ENCODE measurements around the gene WWC2.

WWC2 gene

GRCh38 chr4:183342541-183343533 lies 243.8 kb downstream of the WWC2 start:
- Mint-ChIP-seq H3K4me3 (no peak overlapping the region), H3K4me1 (peaks cover 3% of the 10 kb centered on the region), H3K27ac (no peak overlapping the region), H3K36me3 (ENCODE audit: low read depth) (no peaks in the 10 kb centered on the region), H3K9me3 (no peaks in the 10 kb centered on the region), H3K27me3 (peaks cover 21% of the 10 kb centered on the region)
- peak; percentile 21 for ATAC-seq
- peak; percentile 5 for DNase-seq

- Mint-ChIP-seq H3K27ac (no peak overlapping the region), H3K36me3 (ENCODE audit: low read depth) (no peaks in the 10 kb centered on the region)
Observed at GRCh38 chr4:183343730-183344129, 244.7 kb downstream of the WWC2 start.

GRCh38 chr4:183344523-183345255 lies 245.6 kb downstream of the WWC2 start:
- no peak overlapping the region for H3K4me3 Mint-ChIP-seq
- H3K27ac Mint-ChIP-seq = no peak overlapping the region
- peaks cover 24% of the 10 kb centered on the region for H3K27me3 Mint-ChIP-seq
- no peak for DNase-seq
- ATAC-seq = no peak
- H3K4me1 Mint-ChIP-seq = peaks cover 18% of the 10 kb centered on the region
- H3K9me3 Mint-ChIP-seq = no peaks in the 10 kb centered on the region
- H3K36me3 Mint-ChIP-seq (ENCODE audit: low read depth) = no peaks in the 10 kb centered on the region

More at GRCh38 chr4:183343730-183344129, 244.7 kb downstream of the WWC2 start:
- DNase-seq (no peak), ATAC-seq (no peak)
- Mint-ChIP-seq H3K4me1 (peaks cover 8% of the 10 kb centered on the region), H3K27me3 (peaks cover 21% of the 10 kb centered on the region), H3K4me3 (no peak overlapping the region), H3K9me3 (no peaks in the 10 kb centered on the region)

- Mint-ChIP-seq H3K9me3 (no peaks in the 10 kb centered on the region), H3K36me3 (ENCODE audit: low read depth) (no peaks in the 10 kb centered on the region), H3K4me1 (peaks cover 19% of the 10 kb centered on the region), H3K27me3 (peaks cover 25% of the 10 kb centered on the region), H3K4me3 (no peak overlapping the region), H3K27ac (no peak overlapping the region)
- ATAC-seq = no peak
- DNase-seq = no peak
Observed at GRCh38 chr4:183345261-183345660, 246.2 kb downstream of the WWC2 start.

GRCh38 chr4:183347146-183347545 lies 248.1 kb downstream of the WWC2 start:
- no peaks in the 10 kb centered on the region for H3K9me3 Mint-ChIP-seq
- DNase-seq = no peak
- H3K27me3 Mint-ChIP-seq = peaks cover 34% of the 10 kb centered on the region
- no peaks in the 10 kb centered on the region for H3K36me3 Mint-ChIP-seq (ENCODE audit: low read depth)
- no peak for ATAC-seq
- no peak overlapping the region for H3K27ac Mint-ChIP-seq
- H3K4me3 Mint-ChIP-seq = no peak overlapping the region
- H3K4me1 Mint-ChIP-seq = peaks cover 22% of the 10 kb centered on the region

GRCh38 chr4:183347566-183347965 lies 248.5 kb downstream of the WWC2 start:
- peaks cover 22% of the 10 kb centered on the region for H3K4me1 Mint-ChIP-seq
- no peaks in the 10 kb centered on the region for H3K9me3 Mint-ChIP-seq
- no peak for DNase-seq
- no peak for ATAC-seq
- H3K4me3 Mint-ChIP-seq = no peak overlapping the region
- H3K36me3 Mint-ChIP-seq (ENCODE audit: low read depth) = no peaks in the 10 kb centered on the region
- peaks cover 33% of the 10 kb centered on the region for H3K27me3 Mint-ChIP-seq
- no peak overlapping the region for H3K27ac Mint-ChIP-seq

- peaks cover 30% of the 10 kb centered on the region for H3K27me3 Mint-ChIP-seq
Observed at GRCh38 chr4:183348136-183348535, 249.1 kb downstream of the WWC2 start.

GRCh38 chr4:183348706-183349659 lies 249.9 kb downstream of the WWC2 start:
- DNase-seq (peak; percentile 36), ATAC-seq (peak; percentile 93)
- Mint-ChIP-seq H3K4me3 (no peak overlapping the region), H3K27ac (peak overlapping the region; percentile 74), H3K27me3 (peaks cover 23% of the 10 kb centered on the region), H3K4me1 (peaks cover 19% of the 10 kb centered on the region), H3K9me3 (no peaks in the 10 kb centered on the region), H3K36me3 (ENCODE audit: low read depth) (no peaks in the 10 kb centered on the region)

More at GRCh38 chr4:183348136-183348535, 249.1 kb downstream of the WWC2 start:
- Mint-ChIP-seq H3K27ac (no peak overlapping the region), H3K4me3 (no peak overlapping the region), H3K9me3 (no peaks in the 10 kb centered on the region), H3K4me1 (peaks cover 21% of the 10 kb centered on the region), H3K36me3 (ENCODE audit: low read depth) (no peaks in the 10 kb centered on the region)
- ATAC-seq (no peak), DNase-seq (no peak)

GRCh38 chr4:183349673-183350072 lies 250.6 kb downstream of the WWC2 start:
- peak overlapping the region; percentile 74 for H3K27ac Mint-ChIP-seq
- H3K27me3 Mint-ChIP-seq = peaks cover 21% of the 10 kb centered on the region
- DNase-seq = no peak

GRCh38 chr4:183350317-183351071 lies 251.4 kb downstream of the WWC2 start:
- Mint-ChIP-seq H3K4me1 (peaks cover 19% of the 10 kb centered on the region), H3K36me3 (ENCODE audit: low read depth) (no peaks in the 10 kb centered on the region), H3K9me3 (no peaks in the 10 kb centered on the region), H3K27me3 (peaks cover 17% of the 10 kb centered on the region), H3K27ac (peak overlapping the region; percentile 23), H3K4me3 (no peak overlapping the region)
- no peak for ATAC-seq
- no peak for DNase-seq

More at GRCh38 chr4:183349673-183350072, 250.6 kb downstream of the WWC2 start:
- Mint-ChIP-seq H3K4me1 (peaks cover 19% of the 10 kb centered on the region), H3K36me3 (ENCODE audit: low read depth) (no peaks in the 10 kb centered on the region), H3K9me3 (no peaks in the 10 kb centered on the region), H3K4me3 (no peak overlapping the region)
- ATAC-seq = no peak

- no peaks in the 10 kb centered on the region for H3K36me3 Mint-ChIP-seq (ENCODE audit: low read depth)
- no peak overlapping the region for H3K27ac Mint-ChIP-seq
- H3K27me3 Mint-ChIP-seq = peaks cover 15% of the 10 kb centered on the region
- no peak for DNase-seq
- H3K4me1 Mint-ChIP-seq = peaks cover 19% of the 10 kb centered on the region
- H3K4me3 Mint-ChIP-seq = no peak overlapping the region
- H3K9me3 Mint-ChIP-seq = no peaks in the 10 kb centered on the region
- no peak for ATAC-seq
Observed at GRCh38 chr4:183352546-183352945, 253.5 kb downstream of the WWC2 start.

GRCh38 chr4:183353557-183353956 lies 254.5 kb downstream of the WWC2 start:
- ATAC-seq = no peak
- H3K9me3 Mint-ChIP-seq = no peaks in the 10 kb centered on the region
- H3K4me3 Mint-ChIP-seq = no peak overlapping the region
- H3K4me1 Mint-ChIP-seq = peaks cover 15% of the 10 kb centered on the region
- H3K36me3 Mint-ChIP-seq (ENCODE audit: low read depth) = no peaks in the 10 kb centered on the region
- no peak for DNase-seq
- peaks cover 15% of the 10 kb centered on the region for H3K27me3 Mint-ChIP-seq
- H3K27ac Mint-ChIP-seq = no peak overlapping the region

- H3K4me3 Mint-ChIP-seq = no peak overlapping the region
- DNase-seq (no peak), ATAC-seq (no peak)
- H3K36me3 Mint-ChIP-seq (ENCODE audit: low read depth) = no peaks in the 10 kb centered on the region
- peaks cover 9% of the 10 kb centered on the region for H3K4me1 Mint-ChIP-seq
- no peak overlapping the region for H3K27ac Mint-ChIP-seq
- no peaks in the 10 kb centered on the region for H3K9me3 Mint-ChIP-seq
- peaks cover 15% of the 10 kb centered on the region for H3K27me3 Mint-ChIP-seq
Observed at GRCh38 chr4:183354219-183354618, 255.2 kb downstream of the WWC2 start.
